ENCODE results near the gene VPS16. TPM values are rescaled to one million over a fixed set of nuclear protein-coding genes. Genes with fewer than 3 reads are reported as not detected.

The VPS16 gene
- polyA plus RNA-seq, 1 donor (not counting 4 experiments of a cell fraction or from before 2014, with no cell fraction given) = 22.7 TPM

DNA sequence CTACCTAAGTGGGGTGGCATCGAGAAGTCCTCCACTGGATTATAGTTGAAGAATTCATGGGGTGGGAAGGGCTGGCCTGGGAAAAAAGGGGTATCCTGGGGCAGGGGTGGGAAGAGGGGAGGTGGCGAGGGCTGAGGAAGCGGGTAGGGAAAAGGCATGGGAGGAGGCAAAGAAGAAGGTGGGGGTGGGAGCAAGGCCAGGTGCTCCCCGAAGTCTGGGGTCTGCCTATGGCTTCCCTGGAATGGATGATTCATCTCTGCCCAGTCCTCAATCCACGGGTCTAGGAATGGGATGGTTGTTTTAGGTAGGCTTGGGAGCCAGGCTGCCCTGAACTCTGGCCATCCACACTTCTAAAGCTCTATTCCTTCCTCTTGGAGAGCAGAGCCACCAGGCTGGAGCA is 4.5 kb upstream of the VPS16 start:
- Histone ChIP-seq H3K9ac (ENCODE audit: control insufficient read depth, extremely low read depth, insufficient read depth, low read length) (no peak overlapping the region), H3K4me2 (ENCODE audit: control insufficient read depth, extremely low read depth, insufficient read depth, low read depth, low read length) (no peak overlapping the region), H3K27me3 (ENCODE audit: control insufficient read depth, extremely low read depth, insufficient read depth, low read length) (no peaks in the 10 kb centered on the region), H3K4me1 (ENCODE audit: control insufficient read depth, extremely low read depth, insufficient read depth, low read length) (peaks cover 6% of the 10 kb centered on the region), H3K9me3 (ENCODE audit: control insufficient read depth, low read depth, low read length) (no peaks in the 10 kb centered on the region), H3K79me2 (ENCODE audit: control insufficient read depth, insufficient read depth, low read length) (no peaks in the 10 kb centered on the region), H2AFZ (ENCODE audit: control insufficient read depth, low read length) (no peak overlapping the region), H3K9me1 (ENCODE audit: control insufficient read depth, extremely low read depth, insufficient read depth, low read length) (no peaks in the 10 kb centered on the region), H3K4me3 (ENCODE audit: control insufficient read depth in 2 of 3, extremely low read depth in 1 of 3, insufficient read depth in 2 of 3, low read depth in 1 of 3, low read length in 3 of 3) (no peak overlapping the region), H4K20me1 (ENCODE audit: control insufficient read depth, extremely low read depth, insufficient read depth, low read length) (no peaks in the 10 kb centered on the region), H3K27ac (ENCODE audit: control insufficient read depth, insufficient read depth, low read length) (no peak overlapping the region), H3K36me3 (ENCODE audit: control insufficient read depth in 2 of 2, extremely low read depth in 1 of 2, insufficient read depth in 2 of 2, low read length in 2 of 2) (no peaks in the 10 kb centered on the region)
- no peak for DNase-seq (ENCODE audit: low read depth, low spot score)
- TF ChIP-seq EZH2 (IDR thresholded peaks at IDR 0.05; ENCODE audit: low read length) = no peak
- TF ChIP-seq, protein P1, sequence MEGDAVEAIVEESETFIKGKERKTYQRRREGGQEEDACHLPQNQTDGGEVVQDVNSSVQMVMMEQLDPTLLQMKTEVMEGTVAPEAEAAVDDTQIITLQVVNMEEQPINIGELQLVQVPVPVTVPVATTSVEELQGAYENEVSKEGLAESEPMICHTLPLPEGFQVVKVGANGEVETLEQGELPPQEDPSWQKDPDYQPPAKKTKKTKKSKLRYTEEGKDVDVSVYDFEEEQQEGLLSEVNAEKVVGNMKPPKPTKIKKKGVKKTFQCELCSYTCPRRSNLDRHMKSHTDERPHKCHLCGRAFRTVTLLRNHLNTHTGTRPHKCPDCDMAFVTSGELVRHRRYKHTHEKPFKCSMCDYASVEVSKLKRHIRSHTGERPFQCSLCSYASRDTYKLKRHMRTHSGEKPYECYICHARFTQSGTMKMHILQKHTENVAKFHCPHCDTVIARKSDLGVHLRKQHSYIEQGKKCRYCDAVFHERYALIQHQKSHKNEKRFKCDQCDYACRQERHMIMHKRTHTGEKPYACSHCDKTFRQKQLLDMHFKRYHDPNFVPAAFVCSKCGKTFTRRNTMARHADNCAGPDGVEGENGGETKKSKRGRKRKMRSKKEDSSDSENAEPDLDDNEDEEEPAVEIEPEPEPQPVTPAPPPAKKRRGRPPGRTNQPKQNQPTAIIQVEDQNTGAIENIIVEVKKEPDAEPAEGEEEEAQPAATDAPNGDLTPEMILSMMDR (optimal IDR thresholded peaks at IDR 0.05 in 1 of 3, IDR thresholded peaks at IDR 0.05 in 1 of 3, conservative IDR thresholded peaks at IDR 0.05 in 1 of 3; ENCODE audit: extremely low read depth in 1 of 3, insufficient read depth in 2 of 3, low read length in 3 of 3) = no peak
- no peak for FAIRE-seq
- dilution Hi-C loops (cut with MboI; ENCODE audit: extremely low pct_ligation_motif_present, low sequenced_read_pairs) = no loop called here

DNA sequence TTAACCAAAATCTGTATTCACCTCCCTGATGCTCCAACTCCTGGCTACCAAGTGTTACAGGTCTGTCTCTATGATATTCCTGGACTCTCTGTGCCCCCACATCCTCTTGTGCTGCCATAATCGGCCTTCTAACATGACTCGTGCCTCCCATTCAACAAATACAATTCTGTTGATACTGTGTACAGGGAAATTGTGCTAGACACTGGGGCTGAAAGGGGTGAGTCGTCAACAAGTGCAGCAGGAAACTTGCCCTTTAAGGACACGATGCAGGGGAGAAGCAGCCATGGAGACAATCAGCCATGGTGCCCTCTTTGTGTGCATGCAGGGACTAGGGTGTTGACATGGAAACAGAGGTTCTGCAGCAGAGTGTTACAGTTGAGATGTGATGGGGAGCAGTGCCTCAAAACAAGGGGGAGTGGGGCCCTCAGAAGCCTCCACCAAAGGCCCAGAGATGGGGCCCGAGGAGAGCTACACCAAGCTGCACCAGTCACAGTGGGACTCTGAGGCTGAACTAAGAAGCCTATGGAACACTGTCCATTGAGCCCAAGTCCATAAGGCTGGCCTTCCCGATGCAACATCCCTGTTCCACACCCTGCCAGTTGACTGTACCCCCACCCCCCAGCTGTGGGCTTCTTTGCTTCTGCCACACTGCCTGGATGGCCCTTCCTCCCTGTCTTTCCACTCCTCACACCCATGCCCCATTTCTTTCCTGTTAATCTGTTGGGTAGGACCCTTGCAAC is 3.2 kb upstream of the VPS16 start:
- Histone ChIP-seq H4K20me1 (ENCODE audit: control insufficient read depth, extremely low read depth, insufficient read depth, low read length) (no peaks in the 10 kb centered on the region), H2AFZ (ENCODE audit: control insufficient read depth, low read length) (no peak overlapping the region), H3K9ac (ENCODE audit: control insufficient read depth, extremely low read depth, insufficient read depth, low read length) (no peak overlapping the region), H3K36me3 (ENCODE audit: control insufficient read depth in 2 of 2, extremely low read depth in 1 of 2, insufficient read depth in 2 of 2, low read length in 2 of 2) (no peaks in the 10 kb centered on the region), H3K27ac (ENCODE audit: control insufficient read depth, insufficient read depth, low read length) (no peak overlapping the region), H3K9me3 (ENCODE audit: control insufficient read depth, low read depth, low read length) (no peaks in the 10 kb centered on the region), H3K4me2 (ENCODE audit: control insufficient read depth, extremely low read depth, insufficient read depth, low read depth, low read length) (no peak overlapping the region), H3K4me3 (ENCODE audit: control insufficient read depth in 2 of 3, extremely low read depth in 1 of 3, insufficient read depth in 2 of 3, low read depth in 1 of 3, low read length in 3 of 3) (no peak overlapping the region), H3K79me2 (ENCODE audit: control insufficient read depth, insufficient read depth, low read length) (no peaks in the 10 kb centered on the region), H3K4me1 (ENCODE audit: control insufficient read depth, extremely low read depth, insufficient read depth, low read length) (peaks cover 6% of the 10 kb centered on the region), H3K9me1 (ENCODE audit: control insufficient read depth, extremely low read depth, insufficient read depth, low read length) (no peaks in the 10 kb centered on the region), H3K27me3 (ENCODE audit: control insufficient read depth, extremely low read depth, insufficient read depth, low read length) (no peaks in the 10 kb centered on the region)
- FAIRE-seq = no peak
- no peak for DNase-seq (ENCODE audit: low read depth, low spot score)
- dilution Hi-C loops (cut with MboI; ENCODE audit: extremely low pct_ligation_motif_present, low sequenced_read_pairs) = no loop called here
- TF ChIP-seq, protein P1 (optimal IDR thresholded peaks at IDR 0.05 in 1 of 3, IDR thresholded peaks at IDR 0.05 in 1 of 3, conservative IDR thresholded peaks at IDR 0.05 in 1 of 3; ENCODE audit: extremely low read depth in 1 of 3, insufficient read depth in 2 of 3, low read length in 3 of 3) = no peak
- no peak for TF ChIP-seq EZH2 (IDR thresholded peaks at IDR 0.05; ENCODE audit: low read length)

All from keratinocyte (primary cell).